HG02763 (cell line): ENCODE data around the gene RSRP1.

ENCODE experiments used
- ATAC-seq: cut with Tn5 transposase; IDR thresholded peaks from one replicate; pipeline ENCODE4 v1.9.1; 2021; ENCODE audit warnings: mild to moderate bottlenecking, moderate library complexity; ENCODE audit not compliant: unreplicated experiment

RSRP1 gene

DNA sequence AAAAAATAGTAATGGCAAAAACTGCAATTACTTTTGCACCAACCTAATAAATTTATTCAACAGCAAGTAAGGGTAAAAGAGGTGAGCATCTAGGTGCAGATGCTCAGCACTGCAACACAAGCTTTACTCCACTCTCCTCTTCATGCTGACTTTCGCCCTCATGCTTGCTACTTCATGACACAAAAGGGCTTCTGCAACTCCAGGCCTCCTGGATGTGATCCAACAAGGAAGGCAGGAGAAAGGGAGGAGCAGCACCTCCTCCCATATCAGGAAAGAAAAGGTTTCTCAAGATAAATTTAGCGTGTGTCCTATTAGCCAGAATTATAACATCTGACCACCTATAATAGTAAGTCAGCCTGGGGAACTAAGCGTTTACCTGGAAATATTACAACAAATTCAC lies 26.6 kb downstream of the RSRP1 start:
- no peak for ATAC-seq

DNA sequence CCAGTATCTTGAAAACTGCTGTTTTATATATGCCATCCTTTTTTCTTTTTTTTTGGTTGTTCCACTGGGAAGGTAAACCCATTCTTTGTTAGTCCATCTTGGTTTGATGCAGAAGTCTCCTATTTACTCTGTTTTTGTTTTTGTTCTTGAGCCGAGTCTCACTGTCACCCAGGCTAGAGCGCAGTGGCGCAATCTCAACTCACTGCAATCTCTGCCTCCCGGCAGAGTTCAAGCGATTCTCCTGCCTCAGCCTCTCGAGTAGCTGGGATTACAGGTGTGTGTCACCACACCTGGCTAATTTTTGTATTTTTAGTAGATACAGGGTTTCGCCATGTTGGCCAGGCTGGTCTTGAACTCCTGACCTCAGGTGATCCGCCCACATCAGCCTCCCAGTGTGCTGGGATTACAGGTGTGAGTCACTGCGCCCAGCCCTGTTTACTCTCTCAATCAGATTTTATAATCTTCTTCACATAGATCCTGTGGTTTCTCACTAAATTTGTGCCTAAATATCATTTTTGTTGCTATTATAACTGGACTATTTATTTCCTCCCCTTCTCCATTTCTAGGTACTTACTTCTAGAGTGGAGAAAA lies 27.5 kb downstream of the RSRP1 start:
- ATAC-seq: no peak

- no peak for ATAC-seq
These were observed 29.5 kb downstream of the RSRP1 start for GRCh38 chr1:25217598-25218232.

GRCh38 chr1:25217015-25217414 lies 30.2 kb downstream of the RSRP1 start:
- ATAC-seq: no peak

DNA sequence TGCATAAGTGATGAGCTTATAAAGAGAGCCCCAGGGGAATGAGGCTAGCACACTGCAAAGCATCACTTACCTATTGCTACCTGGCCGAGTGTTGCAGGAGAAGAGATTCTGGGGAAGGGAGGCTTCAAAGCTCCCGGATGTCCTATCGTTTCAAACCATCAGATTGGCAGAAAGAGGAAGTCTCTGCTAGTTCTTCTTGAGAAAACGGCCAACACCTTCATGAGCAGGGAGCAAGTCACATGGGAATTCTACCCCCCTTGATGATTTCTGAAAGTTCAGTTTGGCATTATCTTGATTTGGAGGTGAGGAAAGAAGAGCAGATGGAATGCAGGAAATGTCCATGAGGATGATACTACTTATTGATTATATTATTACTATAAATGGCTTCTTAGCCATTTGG lies 31.1 kb downstream of the RSRP1 start:
- ATAC-seq: no peak

GRCh38 chr1:25212725-25213124 lies 34.5 kb downstream of the RSRP1 start:
- ATAC-seq: no peak

DNA sequence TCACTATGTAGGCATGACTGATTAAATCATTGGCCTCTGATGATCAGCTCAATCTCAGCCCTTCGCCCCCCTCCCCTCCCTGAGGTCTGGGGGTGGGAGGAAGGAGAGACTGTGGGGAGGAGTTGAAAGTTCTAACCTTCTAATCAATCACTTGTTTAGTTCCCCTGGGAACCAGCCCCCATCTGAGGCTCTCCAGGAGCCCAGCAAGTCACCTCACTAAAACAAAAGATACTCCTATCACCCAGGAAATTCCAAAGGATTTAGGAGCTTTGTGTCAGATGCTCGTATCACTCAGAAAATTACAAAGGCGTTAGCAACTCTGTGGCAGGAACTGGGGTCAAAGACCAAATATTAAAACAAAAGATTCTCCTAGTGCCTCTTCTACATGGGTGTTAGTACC lies 36.5 kb downstream of the RSRP1 start:
- ATAC-seq: no peak

DNA sequence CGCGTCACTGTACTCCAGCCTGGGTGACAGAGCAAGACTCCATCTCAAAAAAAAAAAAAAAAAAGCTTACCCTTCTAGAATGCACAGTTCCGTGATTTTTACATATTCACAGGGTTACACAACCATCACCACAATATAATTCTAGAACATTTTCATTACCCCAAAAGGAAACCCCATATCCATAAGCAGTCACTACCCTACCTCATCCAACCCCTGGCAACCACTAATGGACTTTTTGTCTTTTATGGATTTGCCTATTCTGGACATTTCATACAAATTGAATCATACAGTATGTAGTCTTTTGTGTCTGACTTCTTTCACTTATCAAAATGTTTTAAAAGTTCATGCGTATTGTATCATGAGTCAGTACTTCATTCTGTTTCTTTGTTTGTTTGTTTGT lies 37.7 kb downstream of the RSRP1 start:
- no peak for ATAC-seq

- ATAC-seq: no peak
These were observed 38.6 kb downstream of the RSRP1 start for GRCh38 chr1:25208561-25209222.

GRCh38 chr1:25208092-25208491 lies 39.2 kb downstream of the RSRP1 start:
- ATAC-seq: no peak

DNA sequence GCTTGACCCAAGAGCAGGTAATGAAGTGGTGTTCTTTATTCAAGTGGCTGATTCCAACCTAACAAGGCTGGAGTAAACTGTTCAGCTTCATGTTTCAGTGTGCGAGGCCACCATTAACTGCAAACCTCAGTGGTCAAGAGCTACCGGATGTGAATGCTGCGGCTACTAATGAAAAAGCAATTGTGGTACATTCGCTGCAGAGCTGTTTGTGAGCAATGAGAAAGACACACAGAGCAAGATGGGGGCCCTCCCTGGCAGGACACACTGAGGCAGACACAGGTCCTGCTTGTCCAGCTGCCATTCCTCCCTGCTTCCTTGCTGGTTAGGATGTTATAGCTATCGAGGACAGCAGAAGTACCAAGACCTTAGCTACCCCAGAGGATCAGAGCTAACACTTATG lies 41.1 kb downstream of the RSRP1 start:
- no peak for ATAC-seq

DNA sequence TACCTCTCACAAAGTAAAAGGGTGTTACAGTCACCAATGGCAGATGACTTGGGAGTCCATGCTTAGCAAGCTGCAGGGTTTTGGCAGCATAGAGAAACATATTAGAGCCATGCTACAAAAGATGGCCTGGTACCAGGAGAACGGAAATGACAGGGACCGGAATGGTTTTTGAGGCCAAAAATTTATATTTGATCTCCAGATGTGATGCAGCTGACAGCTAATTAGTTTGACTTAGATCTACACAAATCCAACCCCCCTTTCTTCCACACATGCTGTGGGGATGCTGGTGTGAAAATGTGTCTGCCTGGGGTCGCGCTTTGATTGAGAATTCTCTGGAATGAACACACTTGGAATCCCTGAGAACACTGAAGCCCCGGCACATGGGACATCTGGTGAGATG lies 41.5 kb downstream of the RSRP1 start:
- no peak for ATAC-seq

GRCh38 chr1:25204797-25205480 lies 42.3 kb downstream of the RSRP1 start:
- no peak for ATAC-seq

GRCh38 chr1:25201006-25201405 lies 46.2 kb downstream of the RSRP1 start:
- no peak for ATAC-seq

GRCh38 chr1:25199819-25200620 lies 47.2 kb downstream of the RSRP1 start:
- ATAC-seq: no peak

- no peak for ATAC-seq
These were observed 48.5 kb downstream of the RSRP1 start for GRCh38 chr1:25198663-25199252.

DNA sequence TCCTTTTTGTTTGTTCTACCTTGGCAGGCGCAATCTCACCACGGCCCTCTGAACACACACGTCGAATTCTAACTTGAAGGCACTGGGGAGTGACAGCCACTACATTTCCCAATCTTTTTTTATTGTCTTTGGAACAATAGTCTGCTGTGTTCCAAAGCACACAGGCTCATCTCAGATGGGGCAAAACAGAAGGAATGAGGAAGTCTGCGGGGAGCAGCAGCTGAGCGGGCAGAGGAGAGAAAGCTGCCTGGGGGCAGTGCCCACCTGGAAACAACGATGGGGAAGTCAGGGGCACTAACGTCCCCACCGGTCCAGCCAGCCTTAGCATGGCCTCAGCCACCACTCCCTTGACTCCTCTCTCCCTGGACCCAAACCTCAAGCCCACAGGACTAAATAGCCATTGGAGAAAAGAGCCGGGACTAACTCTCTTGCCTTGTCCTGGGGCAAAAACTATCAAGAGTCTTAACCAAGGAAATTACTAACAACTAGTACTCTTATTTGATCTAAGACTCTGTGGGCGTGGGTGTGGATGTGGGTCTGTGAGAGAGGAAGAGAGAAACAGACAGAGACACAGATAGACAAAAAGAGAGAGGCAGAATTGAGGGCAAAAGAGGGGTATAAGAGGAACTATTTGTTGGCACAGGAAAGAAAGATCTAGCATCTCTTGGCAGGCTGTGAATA lies 49.1 kb downstream of the RSRP1 start:
- no peak for ATAC-seq

DNA sequence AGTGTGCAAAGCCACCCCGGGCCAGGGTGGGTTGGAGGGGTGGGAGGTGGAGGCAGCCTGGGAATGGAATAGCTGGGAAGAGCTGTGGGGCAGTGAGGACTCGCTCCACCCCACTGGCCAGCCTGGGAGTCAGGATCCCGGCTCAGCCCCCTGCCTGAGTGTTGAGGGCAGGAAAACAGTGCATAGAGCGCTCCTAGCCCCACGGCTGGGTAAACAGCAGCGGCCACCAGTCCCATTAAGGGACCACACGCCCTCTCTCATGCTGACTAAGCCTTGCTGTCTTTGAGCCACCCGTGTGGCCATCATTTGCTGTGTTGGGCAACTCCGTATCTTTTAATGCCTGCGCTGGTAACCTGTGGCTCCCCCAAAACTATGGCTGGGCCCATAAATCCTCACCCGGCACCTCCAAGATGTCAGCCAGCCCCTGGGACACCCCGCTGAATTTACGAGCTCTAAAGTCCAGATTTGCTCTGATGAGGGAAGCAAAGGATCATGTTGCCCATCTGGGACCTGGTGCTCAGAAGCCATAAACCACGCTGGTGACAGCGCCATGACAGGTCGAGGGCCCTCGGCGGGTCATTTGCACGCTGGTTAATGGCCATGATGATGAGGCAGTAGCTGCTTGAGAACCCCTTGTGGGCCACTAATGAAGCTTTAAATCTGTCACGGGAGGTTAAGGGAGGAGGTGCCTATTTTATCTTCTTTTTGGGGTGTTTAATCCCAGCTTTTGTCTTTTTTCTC lies 49.8 kb downstream of the RSRP1 start:
- ATAC-seq: no peak

DNA sequence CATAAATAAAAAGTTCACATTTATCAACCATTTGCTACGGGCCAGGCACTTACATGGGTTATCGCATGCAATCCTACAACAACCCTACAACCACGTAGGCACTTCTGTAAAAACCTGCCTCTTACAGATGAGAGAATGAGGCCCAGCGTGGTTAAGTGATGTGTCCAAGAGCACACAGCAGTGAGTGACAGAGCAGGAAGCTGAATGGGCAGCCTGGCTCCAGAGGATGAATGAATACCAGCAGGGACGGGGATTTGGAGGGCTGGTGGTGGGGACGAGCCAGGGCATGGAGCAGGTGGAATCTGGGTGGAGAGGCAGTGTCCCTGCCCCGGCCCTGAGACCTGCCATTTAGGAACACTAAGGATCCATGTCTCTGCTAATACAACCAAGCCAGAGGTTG lies 50.4 kb downstream of the RSRP1 start:
- no peak for ATAC-seq

DNA sequence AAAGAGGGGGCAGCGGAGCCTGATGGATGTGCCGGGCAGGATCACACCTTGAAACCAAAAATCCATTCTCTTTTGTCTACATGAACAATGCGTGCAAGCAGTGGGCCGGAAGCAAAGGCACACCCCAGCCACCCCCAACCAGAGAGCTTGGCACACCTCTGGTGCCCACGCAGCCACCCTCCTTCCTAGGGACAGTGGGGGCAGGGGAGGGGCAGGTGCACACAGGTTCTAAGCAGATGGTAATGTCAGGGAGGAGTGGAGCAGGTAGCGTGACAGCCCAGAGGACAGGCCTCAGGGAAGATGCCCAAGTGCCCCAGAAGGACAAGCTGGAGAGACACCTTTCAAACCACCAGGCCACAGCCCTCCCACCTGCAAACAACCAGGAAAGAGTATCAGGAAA lies 51.4 kb downstream of the RSRP1 start:
- no peak for ATAC-seq
